Prostate gland (tissue), 2 donors: Measurements from ENCODE around the gene NXPH2. TPM values are rescaled to one million over a fixed set of nuclear protein-coding genes. Genes with fewer than 3 reads are reported as not detected.

Source experiments
- DNase-seq: peaks from one replicate; pipeline ENCODE4 v3.0.0-alpha.2; 2019; ENCODE audit warnings: low spot score
- H3K27ac ChIP-seq, 2 donors: fragments of 200-600 bp; sonication (generic); 2 replicates each; pipeline ENCODE4 v1.5.1; 2017 to 2019
- H3K27me3 ChIP-seq: fragments of 200-600 bp; sonication (generic); replicated peaks from 2 replicates; pipeline ENCODE4 v1.5.1; 2019; ENCODE audit not compliant: insufficient read depth
- H3K36me3 ChIP-seq, 2 donors: fragments of 200-600 bp; sonication (generic); 1 replicate in 1 of 2; 2 replicates in 1 of 2; pipeline versions ENCODE4 v1.5.1 to v1.8.1; 2017 to 2019
- H3K4me1 ChIP-seq: fragments of 200-600 bp; sonication (generic); replicated peaks from 2 replicates; pipeline ENCODE4 v1.5.1; 2019
- H3K4me3 ChIP-seq, 2 donors: fragments of 200-600 bp; sonication (generic); 2 replicates each; pipeline ENCODE4 v1.5.1; 2017 to 2019
- H3K9me3 ChIP-seq: fragments of 200-600 bp; sonication (generic); 2 replicates; pipeline ENCODE4 v1.5.1; 2017
- POLR2A ChIP-seq: fragments of 450-650 bp; IDR thresholded peaks from one replicate; pipeline ENCODE4 v1.6.1; 2016; ENCODE audit warnings: antibody characterized with exemption, mild to moderate bottlenecking
- POLR2AphosphoS5 ChIP-seq: sonication (generic); formaldehyde crosslinking; IDR thresholded peaks from one replicate; pipeline ENCODE4 v1.6.1; 2017; ENCODE audit warnings: antibody characterized with exemption
- WGBS: methylation state at CpG from one replicate; pipeline ENCODE4 v1.1.5; 2018; 5-methylcytosine and 5-hydroxymethylcytosine counted together
- intact Hi-C: fragments of 100-400 bp; cut with DNase I; formaldehyde crosslinking; loops from one replicate; pipeline ENCODE4 v1.14.2; 2022
- total RNA-seq, 2 donors: library from RNA; depleted of rRNA; stranded (reverse); fragments of >200 nt; gene quantifications; one replicate each; pipeline ENCODE4 v1.1.0, GENCODE V29; 2016
- TF ChIP-seq, protein P1 (sequence below), 4 experiments: fragments of 200-600 bp in 2 of 4; fragments of 450-650 bp in 2 of 4; sonication (generic) in 2 of 4; IDR thresholded peaks; 1 replicate in 3 of 4; 2 replicates in 1 of 4; pipeline ENCODE4 v1.5.1; 2016 to 2019; ENCODE audit warnings: antibody characterized with exemption in 4 of 4, mild to moderate bottlenecking in 2 of 4, moderate library complexity in 2 of 4

Gene NXPH2
- total RNA-seq, 2 donors from 2014 or later = not detected

- Histone ChIP-seq H3K27me3 (no peaks in the 10 kb centered on the region), H3K4me3 (no peak overlapping the region), H3K9me3 (no peaks in the 10 kb centered on the region), H3K4me1 (no peaks in the 10 kb centered on the region), H3K27ac (no peak overlapping the region), H3K36me3 (no peaks in the 10 kb centered on the region)
- TF ChIP-seq, protein P1, sequence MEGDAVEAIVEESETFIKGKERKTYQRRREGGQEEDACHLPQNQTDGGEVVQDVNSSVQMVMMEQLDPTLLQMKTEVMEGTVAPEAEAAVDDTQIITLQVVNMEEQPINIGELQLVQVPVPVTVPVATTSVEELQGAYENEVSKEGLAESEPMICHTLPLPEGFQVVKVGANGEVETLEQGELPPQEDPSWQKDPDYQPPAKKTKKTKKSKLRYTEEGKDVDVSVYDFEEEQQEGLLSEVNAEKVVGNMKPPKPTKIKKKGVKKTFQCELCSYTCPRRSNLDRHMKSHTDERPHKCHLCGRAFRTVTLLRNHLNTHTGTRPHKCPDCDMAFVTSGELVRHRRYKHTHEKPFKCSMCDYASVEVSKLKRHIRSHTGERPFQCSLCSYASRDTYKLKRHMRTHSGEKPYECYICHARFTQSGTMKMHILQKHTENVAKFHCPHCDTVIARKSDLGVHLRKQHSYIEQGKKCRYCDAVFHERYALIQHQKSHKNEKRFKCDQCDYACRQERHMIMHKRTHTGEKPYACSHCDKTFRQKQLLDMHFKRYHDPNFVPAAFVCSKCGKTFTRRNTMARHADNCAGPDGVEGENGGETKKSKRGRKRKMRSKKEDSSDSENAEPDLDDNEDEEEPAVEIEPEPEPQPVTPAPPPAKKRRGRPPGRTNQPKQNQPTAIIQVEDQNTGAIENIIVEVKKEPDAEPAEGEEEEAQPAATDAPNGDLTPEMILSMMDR (IDR thresholded peaks at IDR 0.05) = no peak
- no peak for TF ChIP-seq POLR2A
- TF ChIP-seq POLR2AphosphoS5 = no peak
- intact Hi-C loops = no loop called here
- WGBS = 84% methylated on average over 7 of the region's 7 CpGs
- no peak for DNase-seq
These were observed 56.8 kb downstream of the NXPH2 start for GRCh38 chr2:138723196-138723987.

- no peak for DNase-seq
- Histone ChIP-seq H3K4me1 (no peaks in the 10 kb centered on the region), H3K27me3 (no peaks in the 10 kb centered on the region), H3K27ac (no peak overlapping the region), H3K9me3 (no peaks in the 10 kb centered on the region), H3K36me3 (no peaks in the 10 kb centered on the region), H3K4me3 (no peak overlapping the region)
- TF ChIP-seq POLR2AphosphoS5 = no peak
- TF ChIP-seq, protein P1 (IDR thresholded peaks at IDR 0.05) = no peak
- TF ChIP-seq POLR2A = no peak
- intact Hi-C loops = no loop called here
- 86% methylated on average over 4 of the region's 4 CpGs for WGBS
These were observed 57.9 kb downstream of the NXPH2 start for GRCh38 chr2:138722316-138722715.

DNA sequence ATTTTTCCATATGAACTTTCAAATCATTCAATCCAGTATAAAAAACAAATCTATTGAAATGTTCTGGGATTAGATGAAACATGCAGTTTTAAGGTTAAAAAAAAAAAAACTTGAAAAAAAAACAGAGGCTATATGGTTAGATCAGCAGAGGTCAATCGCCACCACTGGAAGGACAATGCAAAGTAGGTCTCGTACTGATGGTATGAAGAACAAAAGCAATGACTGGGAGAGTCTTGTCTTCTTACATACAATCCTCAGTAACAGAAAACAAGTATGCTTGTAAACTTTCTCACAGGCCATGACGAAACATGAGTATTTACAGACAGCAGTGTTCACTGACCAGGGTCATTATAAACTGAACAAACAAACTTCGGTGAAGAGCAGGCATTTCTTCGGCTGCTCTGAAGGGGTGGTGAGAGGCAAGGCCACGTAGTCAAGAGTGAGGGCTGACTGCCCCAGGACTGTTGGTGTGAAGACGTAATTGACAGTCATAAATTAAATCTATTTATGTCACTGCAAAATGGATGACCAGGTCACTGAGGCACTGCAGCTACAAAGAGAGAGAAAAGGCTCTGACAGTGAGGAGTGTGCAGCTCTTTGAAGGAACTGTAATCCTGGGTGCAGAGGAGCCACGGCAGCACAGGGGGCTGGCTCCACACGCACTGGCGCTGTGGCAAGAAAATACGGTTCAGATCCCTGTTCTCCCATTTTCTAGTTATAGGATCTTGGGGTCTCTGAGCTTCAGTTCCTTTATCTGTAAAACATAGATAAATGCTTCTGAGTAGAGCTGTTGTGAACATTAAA is 60.0 kb downstream of the NXPH2 start:
- intact Hi-C loops = no loop called here
- TF ChIP-seq, protein P1 (IDR thresholded peaks at IDR 0.05) = no peak
- Histone ChIP-seq H3K27me3 (no peaks in the 10 kb centered on the region), H3K4me1 (no peaks in the 10 kb centered on the region), H3K36me3 (no peaks in the 10 kb centered on the region), H3K4me3 (no peak overlapping the region), H3K27ac (no peak overlapping the region), H3K9me3 (no peaks in the 10 kb centered on the region)
- DNase-seq = no peak
- WGBS = 59% methylated on average over 11 of the region's 11 CpGs

GRCh38 chr2:138718405-138718804 is 61.8 kb downstream of the NXPH2 start:
- no peaks in the 10 kb centered on the region for H3K4me1 ChIP-seq
- no peaks in the 10 kb centered on the region for H3K36me3 ChIP-seq
- TF ChIP-seq POLR2A (no peak), POLR2AphosphoS5 (no peak)
- TF ChIP-seq, protein P1 (IDR thresholded peaks at IDR 0.05) = no peak
- no peak for DNase-seq
- H3K27me3 ChIP-seq = no peaks in the 10 kb centered on the region
- H3K4me3 ChIP-seq = no peak overlapping the region
- intact Hi-C loops = no loop called here
- no peaks in the 10 kb centered on the region for H3K9me3 ChIP-seq
- H3K27ac ChIP-seq = no peak overlapping the region

- Histone ChIP-seq H3K4me3 (no peak overlapping the region), H3K9me3 (no peaks in the 10 kb centered on the region), H3K4me1 (no peaks in the 10 kb centered on the region), H3K36me3 (no peaks in the 10 kb centered on the region), H3K27ac (no peak overlapping the region), H3K27me3 (no peaks in the 10 kb centered on the region)
- 87% methylated on average over 5 of the region's 5 CpGs for WGBS
- TF ChIP-seq, protein P1 (IDR thresholded peaks at IDR 0.05) = no peak
- TF ChIP-seq POLR2A (no peak), POLR2AphosphoS5 (no peak)
- intact Hi-C loops = no loop called here
- DNase-seq = no peak
These were observed 64.0 kb downstream of the NXPH2 start for GRCh38 chr2:138716183-138716582.
